ENCODE data around the gene GRAPL. TPM values are rescaled to one million over a fixed set of nuclear protein-coding genes. Genes with fewer than 3 reads are reported as not detected.
A peak's percentile ranks its signal among the peaks of the same experiment; 100 is the strongest.
"Not testable (repeated sequence)": the region's sequence is repeated elsewhere in the genome, so short reads cannot be mapped to it uniquely, and the experiment has no call there.

GRAPL gene
- 1 to 10 TPM in 1 of 2 donors, not detected in 1; 4.3 TPM for total RNA-seq

- H3K27ac ChIP-seq; H3K36me3 ChIP-seq; intact Hi-C loops (cut with DNase I); H3K27me3 ChIP-seq (replicated peaks; ENCODE audit: insufficient read depth); H3K4me3 ChIP-seq; DNase-seq (ENCODE audit: low spot score); H3K4me1 ChIP-seq (replicated peaks); H3K9me3 ChIP-seq: not testable (repeated sequence)
- WGBS, result no CpG with 5 or more reads among the region's 14 CpGs
These were observed at the start of gene GRAPL for GRCh38 chr17:19127148-19127980. Gene GRAPL (plus strand): TSS chr17:19127589. CDS start chr17:19127620, 31 bp downstream.

GRCh38 chr17:19088804-19089685 is 38.3 kb upstream of the GRAPL start:
- H3K36me3 ChIP-seq; H3K27me3 ChIP-seq (replicated peaks; ENCODE audit: insufficient read depth); H3K27ac ChIP-seq; intact Hi-C loops (cut with DNase I); H3K4me1 ChIP-seq (replicated peaks); H3K9me3 ChIP-seq: not testable (repeated sequence)
- peak; percentile 3 for DNase-seq (ENCODE audit: low spot score)
- WGBS, result no CpG with 5 or more reads among the region's 77 CpGs
- H3K4me3 ChIP-seq, result peak overlapping the region in 1 of 2 donors; percentile 24

- H3K36me3 ChIP-seq; H3K4me1 ChIP-seq (replicated peaks); H3K4me3 ChIP-seq; H3K9me3 ChIP-seq; DNase-seq (ENCODE audit: low spot score); H3K27me3 ChIP-seq (replicated peaks; ENCODE audit: insufficient read depth); H3K27ac ChIP-seq; intact Hi-C loops (cut with DNase I): not testable (repeated sequence)
- no CpG with 5 or more reads among the region's 13 CpGs for WGBS
These were observed 37.2 kb upstream of the GRAPL start for GRCh38 chr17:19090058-19090772.

GRCh38 chr17:19092737-19093683 is 34.4 kb upstream of the GRAPL start:
- H3K4me1 ChIP-seq (replicated peaks); intact Hi-C loops (cut with DNase I); H3K4me3 ChIP-seq; H3K36me3 ChIP-seq; H3K27me3 ChIP-seq (replicated peaks; ENCODE audit: insufficient read depth); H3K27ac ChIP-seq; DNase-seq (ENCODE audit: low spot score); H3K9me3 ChIP-seq: not testable (repeated sequence)
- 65% methylated on average over 11 of the region's 15 CpGs for WGBS

GRCh38 chr17:19093684-19094438 is 33.5 kb upstream of the GRAPL start:
- intact Hi-C loops (cut with DNase I); H3K4me1 ChIP-seq (replicated peaks); H3K27ac ChIP-seq; H3K4me3 ChIP-seq; H3K9me3 ChIP-seq; DNase-seq (ENCODE audit: low spot score); H3K36me3 ChIP-seq; H3K27me3 ChIP-seq (replicated peaks; ENCODE audit: insufficient read depth): not testable (repeated sequence)
- 95% methylated on average over 7 of the region's 15 CpGs for WGBS

GRCh38 chr17:19108517-19108916 is 18.9 kb upstream of the GRAPL start:
- H3K4me1 ChIP-seq (replicated peaks); DNase-seq (ENCODE audit: low spot score); H3K36me3 ChIP-seq; H3K27ac ChIP-seq; H3K4me3 ChIP-seq; intact Hi-C loops (cut with DNase I); H3K9me3 ChIP-seq; H3K27me3 ChIP-seq (replicated peaks; ENCODE audit: insufficient read depth): not testable (repeated sequence)
- 63% methylated on average over 5 of the region's 6 CpGs for WGBS

GRCh38 chr17:19110189-19111097 is 16.9 kb upstream of the GRAPL start:
- WGBS, result no CpG with 5 or more reads among the region's 45 CpGs
- DNase-seq (ENCODE audit: low spot score); H3K9me3 ChIP-seq; H3K36me3 ChIP-seq; H3K4me1 ChIP-seq (replicated peaks); H3K27me3 ChIP-seq (replicated peaks; ENCODE audit: insufficient read depth); intact Hi-C loops (cut with DNase I): not testable (repeated sequence)
- Histone ChIP-seq H3K27ac (peak overlapping the region in 1 of 2 donors; percentile 93), H3K4me3 (peak overlapping the region; percentile 20 to 43)
